ENCODE measurements around the gene UTP3.
"Not testable (repeated sequence)": the region's sequence is repeated elsewhere in the genome, so short reads cannot be mapped to it uniquely, and the experiment has no call there.

- TF ChIP-seq CTCF (IDR thresholded peaks at IDR 0.05); POLR2A (IDR thresholded peaks at IDR 0.05); POLR2AphosphoS5 (IDR thresholded peaks at IDR 0.05; ENCODE audit: insufficient read depth in 1 of 2, low read depth in 1 of 2): not testable (repeated sequence)
These were observed 47.6 kb downstream of the UTP3 start for GRCh38 chr4:70735915-70736314.
